SU-DHL-6 (cell line): ENCODE results near the gene TUBB2B.
"Not testable (repeated sequence)": the region's sequence is repeated elsewhere in the genome, so short reads cannot be mapped to it uniquely, and the experiment has no call there.

Experiments
- EZH2phosphoT487 ChIP-seq: fragments of 200-600 bp; sonication (generic), shearing (Covaris generic); conservative IDR thresholded peaks from 2 replicates; pipeline ENCODE4 v1.6.1; 2018; ENCODE audit warnings: mild to moderate bottlenecking, antibody characterized with exemption, low read length, moderate library complexity, mixed read lengths
- TF ChIP-seq, protein P1 (sequence below): fragments of 200-600 bp; sonication (generic); IDR thresholded peaks from one replicate; pipeline ENCODE4 v1.5.1; 2017; ENCODE audit warnings: antibody characterized with exemption, mild to moderate bottlenecking, low read length, moderate library complexity; ENCODE audit not compliant: insufficient read depth, poor library complexity, severe bottlenecking

- TF ChIP-seq, protein P1, sequence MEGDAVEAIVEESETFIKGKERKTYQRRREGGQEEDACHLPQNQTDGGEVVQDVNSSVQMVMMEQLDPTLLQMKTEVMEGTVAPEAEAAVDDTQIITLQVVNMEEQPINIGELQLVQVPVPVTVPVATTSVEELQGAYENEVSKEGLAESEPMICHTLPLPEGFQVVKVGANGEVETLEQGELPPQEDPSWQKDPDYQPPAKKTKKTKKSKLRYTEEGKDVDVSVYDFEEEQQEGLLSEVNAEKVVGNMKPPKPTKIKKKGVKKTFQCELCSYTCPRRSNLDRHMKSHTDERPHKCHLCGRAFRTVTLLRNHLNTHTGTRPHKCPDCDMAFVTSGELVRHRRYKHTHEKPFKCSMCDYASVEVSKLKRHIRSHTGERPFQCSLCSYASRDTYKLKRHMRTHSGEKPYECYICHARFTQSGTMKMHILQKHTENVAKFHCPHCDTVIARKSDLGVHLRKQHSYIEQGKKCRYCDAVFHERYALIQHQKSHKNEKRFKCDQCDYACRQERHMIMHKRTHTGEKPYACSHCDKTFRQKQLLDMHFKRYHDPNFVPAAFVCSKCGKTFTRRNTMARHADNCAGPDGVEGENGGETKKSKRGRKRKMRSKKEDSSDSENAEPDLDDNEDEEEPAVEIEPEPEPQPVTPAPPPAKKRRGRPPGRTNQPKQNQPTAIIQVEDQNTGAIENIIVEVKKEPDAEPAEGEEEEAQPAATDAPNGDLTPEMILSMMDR = not testable (repeated sequence)
- not testable (repeated sequence) for TF ChIP-seq EZH2phosphoT487
These were observed 48.8 kb downstream of the TUBB2B start for GRCh38 chr6:3178666-3179065.
